H7 (cell line): ENCODE results near the gene ADGRL3. TPM values are rescaled to one million over a fixed set of nuclear protein-coding genes. Genes with fewer than 3 reads are reported as not detected.
"Not testable (repeated sequence)": the region's sequence is repeated elsewhere in the genome, so short reads cannot be mapped to it uniquely, and the experiment has no call there.

Experiments
- DNase-seq: peaks from one replicate; pipeline ENCODE4 v3.0.0; 2012
- H3K27me3 ChIP-seq: 2 replicates; pipeline ENCODE4 v1.6.0; 2011; ENCODE audit warnings: mild to moderate bottlenecking, low read length; ENCODE audit not compliant: control insufficient read depth, insufficient read depth
- H3K36me3 ChIP-seq: replicated peaks from 2 replicates; pipeline ENCODE4 v1.5.1; 2011; ENCODE audit warnings: low read length; ENCODE audit not compliant: control insufficient read depth, insufficient read depth
- H3K4me3 ChIP-seq: 2 replicates; pipeline ENCODE4 v1.5.1; 2011; ENCODE audit warnings: low read depth, mild to moderate bottlenecking, control low read depth, low read length, moderate library complexity; ENCODE audit not compliant: insufficient read depth
- total RNA-seq: library from RNA; depleted of rRNA; stranded (reverse); fragments of >200 nt; shearing (Covaris generic); gene quantifications from 2 replicates; pipeline ENCODE4 v1.2.3, GENCODE V29; 2014

Gene ADGRL3
- total RNA-seq, 1 experiment from 2014 or later: 6.8 TPM

- Histone ChIP-seq H3K36me3 (no peaks in the 10 kb centered on the region), H3K27me3 (no peaks in the 10 kb centered on the region), H3K4me3 (no peak overlapping the region)
- DNase-seq: no peak
Measured at GRCh38 chr4:61379406-61379805, 179.3 kb downstream of the ADGRL3 start.

DNA sequence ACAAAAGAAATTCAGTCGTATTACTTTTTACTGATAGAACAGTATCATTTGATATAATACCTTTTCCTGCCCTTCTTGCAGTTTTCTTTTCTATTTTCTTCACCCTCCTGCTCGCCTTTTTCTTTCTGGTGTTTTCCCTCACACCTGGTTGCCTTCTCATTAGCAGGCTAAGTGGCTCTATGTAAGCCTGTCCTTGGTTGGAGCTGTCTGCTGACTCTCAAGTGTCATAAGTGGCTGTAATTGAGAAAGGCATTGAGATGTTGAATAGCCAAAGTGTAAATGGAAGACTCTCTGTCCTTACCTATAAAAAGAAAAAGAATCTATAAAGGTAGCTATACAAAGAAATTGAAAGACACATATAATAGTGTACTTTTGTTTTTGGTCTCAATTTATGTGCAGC, 180.7 kb downstream of the ADGRL3 start:
- Histone ChIP-seq H3K36me3 (no peaks in the 10 kb centered on the region), H3K4me3 (no peak overlapping the region), H3K27me3 (no peaks in the 10 kb centered on the region)
- DNase-seq: no peak

GRCh38 chr4:61385256-61385655, 185.1 kb downstream of the ADGRL3 start:
- DNase-seq: no peak
- Histone ChIP-seq H3K27me3 (no peaks in the 10 kb centered on the region; the same call in 1 of the 2 replicates), H3K36me3 (no peaks in the 10 kb centered on the region), H3K4me3 (no peak overlapping the region)

DNA sequence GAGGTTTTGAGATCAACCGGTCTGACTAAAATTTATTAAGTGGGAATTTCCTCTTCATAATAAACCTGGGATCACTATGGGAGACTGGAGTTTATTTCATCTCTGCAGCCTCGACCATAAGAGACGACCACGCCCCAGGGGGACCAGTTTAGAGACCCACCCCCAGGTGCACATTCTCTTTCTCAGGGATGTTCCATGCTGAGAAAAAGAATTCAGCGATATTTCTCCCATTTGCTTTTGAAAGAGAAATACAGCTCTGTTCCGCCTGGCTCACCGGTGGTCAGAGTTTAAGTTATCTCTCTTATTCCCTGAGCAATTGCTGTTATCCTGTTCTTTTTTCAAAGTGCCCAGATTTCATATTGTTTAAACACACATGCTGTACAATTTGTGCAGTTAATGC, 187.2 kb downstream of the ADGRL3 start:
- not testable (repeated sequence) for H3K4me3 ChIP-seq, H3K27me3 ChIP-seq, DNase-seq, H3K36me3 ChIP-seq

DNA sequence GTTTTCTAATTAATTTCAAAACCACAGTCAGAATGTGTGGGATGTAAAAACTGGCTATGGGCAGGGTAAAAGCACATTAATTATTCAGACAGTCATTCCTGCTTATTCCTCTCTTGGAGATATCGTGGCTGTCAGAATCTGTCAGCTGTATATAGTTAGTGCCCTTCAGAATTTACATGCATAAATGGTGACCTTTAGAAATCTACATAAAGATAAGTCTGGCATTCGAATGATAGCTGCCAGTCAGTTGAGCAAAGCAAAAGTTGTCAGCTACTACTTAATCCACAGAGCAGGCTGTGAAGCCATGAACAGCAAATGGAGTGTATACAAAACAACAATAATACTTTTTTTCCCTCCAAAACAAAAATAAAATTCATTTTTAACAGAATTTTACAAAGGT, 189.5 kb downstream of the ADGRL3 start:
- no peaks in the 10 kb centered on the region for H3K36me3 ChIP-seq
- H3K4me3 ChIP-seq: no peak overlapping the region
- H3K27me3 ChIP-seq: no peaks in the 10 kb centered on the region; the same call in 1 of the 2 replicates
- DNase-seq: no peak

- Histone ChIP-seq H3K27me3 (no peaks in the 10 kb centered on the region), H3K4me3 (no peak overlapping the region), H3K36me3 (no peaks in the 10 kb centered on the region)
- DNase-seq: no peak
Measured at GRCh38 chr4:61395754-61396153, 195.6 kb downstream of the ADGRL3 start.

GRCh38 chr4:61397174-61397573, 197.0 kb downstream of the ADGRL3 start:
- Histone ChIP-seq H3K27me3 (no peaks in the 10 kb centered on the region), H3K4me3 (no peak overlapping the region), H3K36me3 (no peaks in the 10 kb centered on the region)
- no peak for DNase-seq

GRCh38 chr4:61400439-61401038, 200.4 kb downstream of the ADGRL3 start:
- no peak overlapping the region for H3K4me3 ChIP-seq
- H3K27me3 ChIP-seq: no peaks in the 10 kb centered on the region
- no peak for DNase-seq
- H3K36me3 ChIP-seq: no peaks in the 10 kb centered on the region

GRCh38 chr4:61401771-61402170, 201.6 kb downstream of the ADGRL3 start:
- DNase-seq: no peak

DNA sequence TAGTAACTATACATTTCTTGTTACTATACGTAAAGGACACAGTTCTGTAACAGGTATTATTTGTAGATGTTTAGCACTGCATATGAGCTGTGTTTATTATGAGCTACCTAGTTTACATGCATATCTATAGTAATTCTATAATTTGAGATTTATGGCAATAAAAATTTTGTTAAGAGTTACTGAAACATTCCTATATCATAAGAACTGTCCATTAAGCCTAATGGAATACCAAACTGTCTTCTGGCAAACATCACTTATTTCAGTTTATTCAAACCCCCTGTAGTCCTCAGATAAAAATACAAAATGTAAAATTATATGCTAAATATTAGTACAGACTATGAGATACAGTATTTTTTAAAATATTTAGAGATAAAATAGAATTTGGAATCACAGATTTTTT, 205.2 kb downstream of the ADGRL3 start:
- Histone ChIP-seq H3K27me3 (no peaks in the 10 kb centered on the region), H3K36me3 (no peaks in the 10 kb centered on the region), H3K4me3 (no peak overlapping the region)
- DNase-seq: no peak

More at GRCh38 chr4:61401771-61402170, 201.6 kb downstream of the ADGRL3 start:
- no peak overlapping the region for H3K4me3 ChIP-seq
- no peaks in the 10 kb centered on the region for H3K27me3 ChIP-seq
- no peaks in the 10 kb centered on the region for H3K36me3 ChIP-seq

DNA sequence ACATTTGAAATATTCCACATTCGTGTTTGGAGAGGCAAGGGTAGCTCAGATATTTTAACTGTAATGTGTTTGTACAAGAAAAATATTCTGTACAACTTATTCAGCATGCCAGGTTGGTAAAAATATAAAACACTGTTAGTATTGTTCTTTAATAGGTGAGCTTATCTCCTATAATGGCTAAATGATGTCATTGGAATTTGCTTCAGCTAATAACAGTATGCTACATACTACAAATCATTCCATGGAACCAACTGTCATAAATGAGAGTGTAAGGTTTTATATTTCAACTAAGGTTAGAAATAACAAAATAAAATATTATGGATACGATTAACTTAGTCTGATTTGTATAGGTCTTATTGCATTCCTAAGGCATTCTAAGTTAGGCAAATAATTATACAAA, 206.6 kb downstream of the ADGRL3 start:
- Histone ChIP-seq H3K4me3 (no peak overlapping the region), H3K27me3 (no peaks in the 10 kb centered on the region), H3K36me3 (no peaks in the 10 kb centered on the region)
- DNase-seq: no peak

- H3K36me3 ChIP-seq: no peaks in the 10 kb centered on the region
- H3K27me3 ChIP-seq: no peaks in the 10 kb centered on the region
- no peak overlapping the region for H3K4me3 ChIP-seq
- no peak for DNase-seq
Measured at GRCh38 chr4:61407642-61408618, 207.8 kb downstream of the ADGRL3 start.

DNA sequence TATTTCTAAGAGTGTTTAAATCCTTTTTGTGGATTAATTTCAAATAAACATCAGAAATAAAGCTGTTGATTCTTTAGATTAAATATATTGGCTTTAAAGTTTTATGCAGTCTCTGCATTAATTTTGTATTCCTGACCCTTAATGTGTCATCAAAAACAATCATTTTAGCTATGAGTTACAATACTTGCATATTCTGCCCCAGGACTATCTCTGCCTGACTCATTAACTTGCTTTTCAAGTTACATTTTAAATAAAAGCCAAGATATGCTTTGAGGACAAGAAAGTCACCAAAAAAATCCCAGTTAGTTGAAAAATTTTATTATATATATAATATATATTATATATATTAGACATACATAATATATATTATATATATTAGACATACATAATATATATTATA, 208.7 kb downstream of the ADGRL3 start:
- no peak for DNase-seq
- no peak overlapping the region for H3K4me3 ChIP-seq
- no peaks in the 10 kb centered on the region for H3K36me3 ChIP-seq
- no peaks in the 10 kb centered on the region for H3K27me3 ChIP-seq

DNA sequence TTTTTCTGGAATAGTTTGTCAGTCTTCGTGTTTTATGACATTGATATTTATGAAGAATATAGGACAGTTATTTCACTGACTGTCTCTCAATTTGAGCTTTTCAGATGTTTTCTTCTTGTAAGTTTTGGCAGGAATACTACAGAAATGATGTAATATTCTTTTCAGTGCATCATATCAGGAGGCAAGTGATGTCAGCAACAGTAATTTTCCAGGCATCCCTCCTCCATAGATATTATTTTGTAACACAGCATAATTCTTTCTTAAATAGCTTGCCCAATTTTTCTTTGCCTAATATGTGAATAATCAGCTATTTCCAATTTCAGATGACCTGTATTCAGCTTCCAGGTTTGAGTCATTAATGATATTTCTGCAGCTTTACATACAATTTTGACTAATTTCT, 211.1 kb downstream of the ADGRL3 start:
- no peaks in the 10 kb centered on the region for H3K36me3 ChIP-seq
- H3K27me3 ChIP-seq: no peaks in the 10 kb centered on the region
- H3K4me3 ChIP-seq: no peak overlapping the region
- no peak for DNase-seq

GRCh38 chr4:61425315-61425714, 225.2 kb downstream of the ADGRL3 start:
- no peaks in the 10 kb centered on the region for H3K27me3 ChIP-seq
- H3K36me3 ChIP-seq: no peaks in the 10 kb centered on the region
- no peak for DNase-seq
- no peak overlapping the region for H3K4me3 ChIP-seq
